K562 (cell line): Measurements from ENCODE around the gene TM7SF2. TPM values are rescaled to one million over a fixed set of nuclear protein-coding genes. Genes with fewer than 3 reads are reported as not detected.

ENCODE experiments used
- C11orf30 ChIP-seq: fragments of 450-650 bp; IDR thresholded peaks from 2 replicates; pipeline ENCODE4 v1.6.1; 2016; ENCODE audit warnings: low read depth, mild to moderate bottlenecking
- CXXC5 ChIP-seq: fragments of 250-450 bp; sonication (Bioruptor Pico); IDR thresholded peaks from 2 replicates; pipeline ENCODE4 v1.8.0; 2022; ENCODE audit warnings: inconsistent platforms, mild to moderate bottlenecking, moderate library complexity
- ETV5 ChIP-seq: sonication (generic); formaldehyde crosslinking; IDR thresholded peaks from 2 replicates; pipeline ENCODE4 v1.4.0; 2020; ENCODE audit warnings: low read depth, mild to moderate bottlenecking, missing genetic modification reagents
- GATAD2A ChIP-seq: fragments of 450-650 bp; IDR thresholded peaks from 2 replicates; pipeline ENCODE4 v1.6.1; 2017
- HDAC1 ChIP-seq, 2 experiments: fragments of 450-650 bp; IDR thresholded peaks; 2 replicates each; pipeline ENCODE4 v1.6.1; 2016 to 2017; ENCODE audit warnings: inconsistent platforms in 1 of 2, mild to moderate bottlenecking in 1 of 2, moderate library complexity in 1 of 2
- HDAC3 ChIP-seq: fragments of 450-650 bp; IDR thresholded peaks from 2 replicates; pipeline ENCODE4 v1.6.1; 2018; ENCODE audit warnings: borderline replicate concordance, mild to moderate bottlenecking, moderate library complexity; ENCODE audit not compliant: partially characterized antibody
- HDGF ChIP-seq: fragments of 450-650 bp; IDR thresholded peaks from 2 replicates; pipeline ENCODE4 v1.6.1; 2016
- HMGN3 ChIP-seq: IDR thresholded peaks from 2 replicates; pipeline ENCODE4 v1.6.1; 2011; ENCODE audit warnings: borderline replicate concordance, low read depth, mild to moderate bottlenecking, mixed read lengths, low read length; ENCODE audit not compliant: insufficient read length; ENCODE audit errors: extremely low read depth
- KDM5B ChIP-seq: fragments of 200-600 bp; sonication (generic); IDR thresholded peaks from 2 replicates; pipeline ENCODE4 v1.6.1; 2012; ENCODE audit warnings: low read depth, mild to moderate bottlenecking, moderate library complexity, low read length, control low read depth, inconsistent platforms; ENCODE audit not compliant: insufficient replicate concordance
- MNT ChIP-seq, 2 experiments: fragments of 450-650 bp; conservative IDR thresholded peaks; 2 replicates each; pipeline ENCODE4 v1.6.1; 2017; ENCODE audit warnings: mild to moderate bottlenecking in 2 of 2, moderate library complexity in 2 of 2
- MYC ChIP-seq, 2 experiments: fragments of 250-450 bp in 1 of 2; sonication (Bioruptor Pico) in 1 of 2; IDR thresholded peaks; 2 replicates each; pipeline versions ENCODE4 v1.5.1 to v1.6.1; 2012 to 2021; ENCODE audit warnings: low read depth in 2 of 2, borderline replicate concordance in 1 of 2, improper control_type of control experiment in 1 of 2, low read length in 1 of 2, mild to moderate bottlenecking in 1 of 2, moderate library complexity in 1 of 2
- MYNN ChIP-seq, 2 experiments: sonication (generic); formaldehyde crosslinking in 1 of 2; IDR thresholded peaks; 2 replicates each; pipeline versions ENCODE4 v1.5.0 to v1.6.1; 2016 to 2020; ENCODE audit warnings: antibody characterized with exemption in 1 of 2, missing genetic modification reagents in 1 of 2
- NRF1 ChIP-seq, 2 experiments: fragments of 450-650 bp; IDR thresholded peaks in 1 of 2; conservative IDR thresholded peaks in 1 of 2; 2 replicates each; pipeline ENCODE4 v1.6.1; 2014; ENCODE audit warnings: mild to moderate bottlenecking in 2 of 2
- POLR2AphosphoS2 ChIP-seq: IDR thresholded peaks from 2 replicates; pipeline ENCODE4 v1.6.1; 2012; ENCODE audit warnings: low read length, improper control_type of control experiment
- SNIP1 ChIP-seq: fragments of 450-650 bp; IDR thresholded peaks from 2 replicates; pipeline ENCODE4 v1.7.1; 2017; ENCODE audit warnings: low read depth, mild to moderate bottlenecking
- SRSF3 ChIP-seq: fragments of 200-400 bp; formaldehyde crosslinking; IDR thresholded peaks from 2 replicates; pipeline ENCODE4 v1.6.1; 2016; ENCODE audit warnings: mild to moderate bottlenecking, low read length, moderate library complexity; ENCODE audit not compliant: insufficient read depth
- SUPT5H ChIP-seq: fragments of 450-650 bp; IDR thresholded peaks from 2 replicates; pipeline ENCODE4 v1.6.1; 2016
- TAL1 ChIP-seq: fragments of 450-650 bp; IDR thresholded peaks from 2 replicates; pipeline ENCODE4 v1.6.1; 2016; ENCODE audit warnings: mild to moderate bottlenecking
- TCF3 ChIP-seq: sonication (generic); formaldehyde crosslinking; IDR thresholded peaks from 2 replicates; pipeline ENCODE4 v1.4.0; 2020; ENCODE audit warnings: mild to moderate bottlenecking, missing genetic modification reagents
- TEAD4 ChIP-seq, 2 experiments: sonication (generic) in 1 of 2; formaldehyde crosslinking in 1 of 2; IDR thresholded peaks; 2 replicates each; pipeline versions ENCODE4 v1.6.1 to v1.8.0; 2012 to 2022; ENCODE audit warnings: borderline replicate concordance in 1 of 2, inconsistent platforms in 1 of 2, low read length in 1 of 2, mild to moderate bottlenecking in 1 of 2, missing genetic modification reagents in 1 of 2
- VEZF1 ChIP-seq: fragments of 200-800 bp; sonication (Bioruptor generic); IDR thresholded peaks from 2 replicates; pipeline ENCODE4 v1.6.1; 2017; ENCODE audit warnings: missing genetic modification characterization, missing compliant biosample characterization
- ZFX ChIP-seq: sonication (generic); formaldehyde crosslinking; IDR thresholded peaks from 2 replicates; pipeline ENCODE4 v1.8.0; 2022; ENCODE audit warnings: mild to moderate bottlenecking, missing genetic modification reagents, moderate library complexity
- ZNF121 ChIP-seq: sonication (generic); formaldehyde crosslinking; conservative IDR thresholded peaks from 2 replicates; pipeline ENCODE4 v1.8.0; 2022; ENCODE audit warnings: missing genetic modification reagents
- ZNF384 ChIP-seq: IDR thresholded peaks from 2 replicates; pipeline ENCODE4 v1.6.1; 2012; ENCODE audit warnings: low read depth, low read length, improper control_type of control experiment
- polyA plus RNA-seq, 8 experiments: library from polyadenylated mRNA; depleted of rRNA in 4 of 8; stranded (reverse) in 5 of 8; unstranded in 3 of 8; fragments of >200 nt; fragmentation: Nextera tagmentation in 2 of 8; fragmentation: Illumina TruSeq in 1 of 8; extraction: Ambion mirVana in 2 of 8; extraction: Trizol in 1 of 8; gene quantifications; 2 replicates each; pipeline versions ENCODE4 v1.2.1 to v1.2.3, GENCODE V29; 2011 to 2014; ENCODE audit warnings: inconsistent platforms in 1 of 8, missing spikeins in 1 of 8
- total RNA-seq, 7 experiments: library from RNA; depleted of rRNA in 6 of 7; stranded (reverse); fragments of >200 nt in 6 of 7; fragmentation: Illumina TruSeq in 2 of 7; extraction: Trizol in 2 of 7; gene quantifications; 2 replicates each; pipeline versions ENCODE4 v1.2.1 to v1.2.3, GENCODE V29; 2011 to 2021; ENCODE audit warnings: low replicate concordance in 1 of 7

TM7SF2 gene
- total and polyA plus RNA-seq, 9 of the 15 experiments (the other 6 are each of a cell fraction or from before 2014, with no cell fraction given), result 1.2 to 22.0 (median 14.3) TPM

- TF ChIP-seq HDAC3 (no peak), MNT (conservative IDR thresholded peaks at IDR 0.05) (0 out of 4 replicates have a peak, but pooled peaks of 1 of the 2 experiments have one; percentile 22), MYC (IDR thresholded peaks at IDR 0.05; ENCODE audit: low read depth, low read length) (0 out of 2 replicates have a peak, but pooled peaks have one; percentile 16), MYC (CRISPR knock-in tag; IDR thresholded peaks at IDR 0.05; ENCODE audit: borderline replicate concordance, low read depth) (no peak), SUPT5H (peak; percentile 37; the same call in 1 of the 2 replicates), HMGN3 (peak; percentile 57), TEAD4 (IDR thresholded peaks at IDR 0.05; ENCODE audit: low read length) (0 out of 2 replicates have a peak, but pooled peaks have one; percentile 4), TEAD4 (CRISPR knock-in tag; IDR thresholded peaks at IDR 0.05; ENCODE audit: borderline replicate concordance) (no peak), GATAD2A (0 out of 2 replicates have a peak, but pooled peaks have one; percentile 74), KDM5B (peak; percentile 89), CXXC5 (0 out of 2 replicates have a peak, but pooled peaks have one; percentile 40), NRF1 (conservative IDR thresholded peaks at IDR 0.05 in 1 of 2, IDR thresholded peaks at IDR 0.05 in 1 of 2) (peak; percentile 76 to 78), POLR2AphosphoS2 (no peak), TAL1 (no peak), TCF3 (CRISPR knock-in tag) (0 out of 2 replicates have a peak, but pooled peaks have one; percentile 32), ETV5 (peak; percentile 59; the same call in 1 of the 2 replicates), HDAC1 (IDR thresholded peaks at IDR 0.05) (peak in 1 of 2 experiments; percentile 40; a peak in 1 of 4 replicates), VEZF1 (CRISPR knock-in tag) (peak; percentile 43), ZNF384 (peak; percentile 70), MYNN (IDR thresholded peaks at IDR 0.05) (peak; percentile 81; the same call in 1 of the 2 replicates), MYNN (CRISPR knock-in tag; IDR thresholded peaks at IDR 0.05) (no peak), HDGF (0 out of 2 replicates have a peak, but pooled peaks have one; percentile 42), ZNF121 (CRISPR knock-in tag) (no peak), SNIP1 (no peak), ZFX (CRISPR knock-in tag) (peak; percentile 65), SRSF3 (no peak), C11orf30 (peak; percentile 87)
These were observed 39.0 kb downstream of the TM7SF2 start (continued) for GRCh38 chr11:65150509-65151299.
